Gastrocnemius medialis (tissue), 4 donors: ENCODE results near the gene GUCY2D. TPM values are rescaled to one million over a fixed set of nuclear protein-coding genes. Genes with fewer than 3 reads are reported as not detected.
"Not testable (repeated sequence)": the region's sequence is repeated elsewhere in the genome, so short reads cannot be mapped to it uniquely, and the experiment has no call there.

Experiments
- ATAC-seq, 2 donors: fragments of 150-250 bp; one replicate each; pipeline ENCODE4 v1.9.1; 2016
- DNase-seq, 2 donors: peaks; one replicate each; pipeline ENCODE4 v3.0.0-alpha.2; 2019
- H3K27ac ChIP-seq, 4 donors: fragments of 200-600 bp; sonication (generic); 1 replicate in 1 of 4; 2 replicates in 3 of 4; pipeline ENCODE4 v1.5.1; 2016 to 2018; ENCODE audit warnings: mild to moderate bottlenecking in 2 of 4, moderate library complexity in 1 of 4
- H3K27me3 ChIP-seq, 3 donors: fragments of 200-600 bp; sonication (generic) in 2 of 3; 1 replicate in 1 of 3; 2 replicates in 2 of 3; pipeline versions ENCODE4 v1.5.1 to v1.6.0; 2016 to 2019; ENCODE audit warnings: mild to moderate bottlenecking in 1 of 3, moderate library complexity in 1 of 3
- H3K36me3 ChIP-seq, 2 donors: fragments of 200-600 bp; sonication (generic) in 1 of 2; one replicate each; pipeline ENCODE4 v1.5.1; 2017 to 2018
- H3K4me1 ChIP-seq, 2 donors: fragments of 200-600 bp; sonication (generic) in 1 of 2; one replicate each; pipeline ENCODE4 v1.5.1; 2016 to 2017; ENCODE audit warnings: mild to moderate bottlenecking in 2 of 2
- H3K4me3 ChIP-seq, 4 donors: fragments of 200-600 bp; sonication (generic) in 3 of 4; 1 replicate in 1 of 4; 2 replicates in 3 of 4; pipeline ENCODE4 v1.5.1; 2016 to 2019; ENCODE audit warnings: mild to moderate bottlenecking in 2 of 4
- H3K9me3 ChIP-seq, 3 donors: fragments of 200-600 bp; sonication (generic) in 2 of 3; 1 replicate in 1 of 3; 2 replicates in 2 of 3; pipeline ENCODE4 v1.5.1; 2016 to 2019
- POLR2A ChIP-seq, 2 donors: fragments of 450-650 bp; IDR thresholded peaks; one replicate each; pipeline ENCODE4 v1.6.1; 2017; ENCODE audit warnings: antibody characterized with exemption in 2 of 2, mild to moderate bottlenecking in 2 of 2, moderate library complexity in 2 of 2
- in situ Hi-C, 4 donors: fragments of 200-750 bp; cut with MboI; loops; one replicate each; pipeline versions ENCODE4 v1.15.0 to v1.8.0; 2017; ENCODE audit warnings: low sequenced_read_pairs in 4 of 4
- intact Hi-C: fragments of 100-400 bp; cut with DNase I; formaldehyde crosslinking; loops from one replicate; pipeline ENCODE4 v1.15.1; 2023; ENCODE audit warnings: low total_unique reads
- total RNA-seq, 4 donors: library from RNA; depleted of rRNA; stranded (reverse); fragments of >200 nt; gene quantifications; one replicate each; pipeline versions ENCODE4 v1.1.0 to v1.2.3, GENCODE V29; 2016
- TF ChIP-seq, protein P1 (sequence below), 5 experiments: fragments of 450-650 bp in 3 of 5; fragments of 200-600 bp in 2 of 5; sonication (generic) in 2 of 5; IDR thresholded peaks in 4 of 5; conservative IDR thresholded peaks in 1 of 5; 1 replicate in 4 of 5; 2 replicates in 1 of 5; pipeline ENCODE4 v1.5.1; 2016 to 2019; ENCODE audit warnings: antibody characterized with exemption in 5 of 5, mild to moderate bottlenecking in 3 of 5, moderate library complexity in 3 of 5

The GUCY2D gene
- total RNA-seq, 4 donors from 2014 or later = not detected

GRCh38 chr17:8056976-8057625 lies 54.7 kb downstream of the GUCY2D start:
- Histone ChIP-seq H3K9me3 (no peaks in the 10 kb centered on the region), H3K4me1 (peaks cover 0 to under 1% of the 10 kb centered on the region in 2 donors), H3K36me3 (no peaks in the 10 kb centered on the region), H3K27ac (no peak overlapping the region), H3K27me3 (peaks cover 19 to 37% (median 34%) of the 10 kb centered on the region in 3 donors), H3K4me3 (no peak overlapping the region)
- ATAC-seq (no peak), DNase-seq (no peak)
- intact Hi-C loops (loop anchor here (5.0 to 10.0 kb wide), 5 partner anchors 70 to 312 kb away; partner anchors contain the start of gene CHD3), in situ Hi-C loops (no loop called here)
- TF ChIP-seq POLR2A (IDR thresholded peaks at IDR 0.05) = no peak
- TF ChIP-seq, protein P1, sequence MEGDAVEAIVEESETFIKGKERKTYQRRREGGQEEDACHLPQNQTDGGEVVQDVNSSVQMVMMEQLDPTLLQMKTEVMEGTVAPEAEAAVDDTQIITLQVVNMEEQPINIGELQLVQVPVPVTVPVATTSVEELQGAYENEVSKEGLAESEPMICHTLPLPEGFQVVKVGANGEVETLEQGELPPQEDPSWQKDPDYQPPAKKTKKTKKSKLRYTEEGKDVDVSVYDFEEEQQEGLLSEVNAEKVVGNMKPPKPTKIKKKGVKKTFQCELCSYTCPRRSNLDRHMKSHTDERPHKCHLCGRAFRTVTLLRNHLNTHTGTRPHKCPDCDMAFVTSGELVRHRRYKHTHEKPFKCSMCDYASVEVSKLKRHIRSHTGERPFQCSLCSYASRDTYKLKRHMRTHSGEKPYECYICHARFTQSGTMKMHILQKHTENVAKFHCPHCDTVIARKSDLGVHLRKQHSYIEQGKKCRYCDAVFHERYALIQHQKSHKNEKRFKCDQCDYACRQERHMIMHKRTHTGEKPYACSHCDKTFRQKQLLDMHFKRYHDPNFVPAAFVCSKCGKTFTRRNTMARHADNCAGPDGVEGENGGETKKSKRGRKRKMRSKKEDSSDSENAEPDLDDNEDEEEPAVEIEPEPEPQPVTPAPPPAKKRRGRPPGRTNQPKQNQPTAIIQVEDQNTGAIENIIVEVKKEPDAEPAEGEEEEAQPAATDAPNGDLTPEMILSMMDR (IDR thresholded peaks at IDR 0.05 in 4 of 5, conservative IDR thresholded peaks at IDR 0.05 in 1 of 5) = no peak

- no peaks in the 10 kb centered on the region for H3K36me3 ChIP-seq
- no peak for TF ChIP-seq POLR2A (IDR thresholded peaks at IDR 0.05)
- TF ChIP-seq, protein P1 (IDR thresholded peaks at IDR 0.05 in 4 of 5, conservative IDR thresholded peaks at IDR 0.05 in 1 of 5) = peak; percentile 40 to 80 (median 79)
- H3K27ac ChIP-seq = no peak overlapping the region
- H3K27me3 ChIP-seq = peaks cover 25 to 43% (median 40%) of the 10 kb centered on the region in 3 donors
- in situ Hi-C loops = no loop called here
- intact Hi-C loops = loop anchor here (5.0 to 10.0 kb wide), 5 partner anchors 70 to 313 kb away; partner anchors contain the start of gene CHD3
- ATAC-seq = peak; percentile 89 to 91
- H3K9me3 ChIP-seq = no peaks in the 10 kb centered on the region
- DNase-seq = peak; percentile 26 to 31
- no peak overlapping the region for H3K4me3 ChIP-seq
- H3K4me1 ChIP-seq = peaks cover 5 to 6% of the 10 kb centered on the region in 2 donors
Measured at GRCh38 chr17:8057691-8058114, 55.3 kb downstream of the GUCY2D start.

- Histone ChIP-seq H3K27me3 (peaks cover 38 to 57% (median 50%) of the 10 kb centered on the region in 3 donors), H3K36me3 (no peaks in the 10 kb centered on the region), H3K9me3 (no peaks in the 10 kb centered on the region), H3K27ac (no peak overlapping the region), H3K4me1 (peaks cover 8% of the 10 kb centered on the region in 2 donors), H3K4me3 (no peak overlapping the region)
- intact Hi-C loops = loop anchor here (5.0 to 10.0 kb wide), 5 partner anchors 72 to 314 kb away; partner anchors contain the start of gene CHD3
- in situ Hi-C loops = no loop called here
- DNase-seq (no peak), ATAC-seq (no peak)
- TF ChIP-seq, protein P1 (IDR thresholded peaks at IDR 0.05 in 4 of 5, conservative IDR thresholded peaks at IDR 0.05 in 1 of 5) = no peak
- no peak for TF ChIP-seq POLR2A (IDR thresholded peaks at IDR 0.05)
Measured at GRCh38 chr17:8059131-8059530, 56.7 kb downstream of the GUCY2D start.

- in situ Hi-C loops (no loop called here), intact Hi-C loops (loop anchor here (2.0 to 5.0 kb wide), 2 partner anchors 19 to 57 kb away; partner anchors contain the start of gene ALOXE3)
- Histone ChIP-seq H3K4me1 (peaks cover 8% of the 10 kb centered on the region in 2 donors), H3K36me3 (no peaks in the 10 kb centered on the region), H3K27ac (no peak overlapping the region), H3K9me3 (no peaks in the 10 kb centered on the region), H3K4me3 (no peak overlapping the region), H3K27me3 (peaks cover 44 to 63% (median 50%) of the 10 kb centered on the region in 3 donors)
- ATAC-seq (peak in 1 of 2 donors; percentile 73), DNase-seq (peak in 1 of 2 donors; percentile 25)
- no peak for TF ChIP-seq POLR2A (IDR thresholded peaks at IDR 0.05)
- TF ChIP-seq, protein P1 (IDR thresholded peaks at IDR 0.05 in 4 of 5, conservative IDR thresholded peaks at IDR 0.05 in 1 of 5) = peak; percentile 55 to 78 (median 73)
Measured at GRCh38 chr17:8060274-8060673, 57.9 kb downstream of the GUCY2D start.

- ATAC-seq, H3K36me3 ChIP-seq, H3K27ac ChIP-seq, H3K4me3 ChIP-seq, H3K4me1 ChIP-seq, H3K9me3 ChIP-seq, DNase-seq, in situ Hi-C loops: not testable (repeated sequence)
- H3K27me3 ChIP-seq = peaks cover 44 to 63% (median 50%) of the 10 kb centered on the region in 3 donors
- intact Hi-C loops = loop anchor here (2.0 to 5.0 kb wide), 2 partner anchors 17 to 55 kb away; partner anchors contain the start of gene ALOXE3
Measured at GRCh38 chr17:8061851-8062250, 59.4 kb downstream of the GUCY2D start.
